Effector memory CD8-positive, alpha-beta T cell (primary cell): ENCODE data around the gene PADI6.

Experiments
- ATAC-seq: fragments of 150-1000 bp; cut with Tn5 transposase; replicated peaks from 2 replicates; pipeline ENCODE4 v1.10.0; 2021; ENCODE audit warnings: mild to moderate bottlenecking, moderate library complexity
- DNase-seq, 3 experiments: peaks; one replicate each; pipeline ENCODE4 v3.0.0; 2021
- H3K27ac Mint-ChIP-seq, 2 donors: one replicate each; pipeline ENCODE4 v1.8.0; 2022; ENCODE audit warnings: mild to moderate bottlenecking in 2 of 2, mixed read lengths in 2 of 2, moderate library complexity in 2 of 2
- H3K27me3 Mint-ChIP-seq, 2 donors: one replicate each; pipeline ENCODE4 v1.8.0; 2022; ENCODE audit warnings: mixed read lengths in 2 of 2
- H3K36me3 Mint-ChIP-seq: one replicate; pipeline ENCODE4 v1.8.0; 2022; ENCODE audit warnings: mild to moderate bottlenecking, moderate library complexity, mixed read lengths; ENCODE audit not compliant: insufficient read depth
- H3K4me1 Mint-ChIP-seq, 2 donors: one replicate each; pipeline ENCODE4 v1.8.0; 2022; ENCODE audit warnings: low read depth in 2 of 2, mixed read lengths in 2 of 2
- H3K4me3 Mint-ChIP-seq, 2 donors: one replicate each; pipeline ENCODE4 v1.8.0; 2022; ENCODE audit warnings: mild to moderate bottlenecking in 2 of 2, mixed read lengths in 2 of 2, moderate library complexity in 2 of 2
- H3K9me3 Mint-ChIP-seq, 2 donors: one replicate each; pipeline ENCODE4 v1.8.0; 2022; ENCODE audit warnings: mixed read lengths in 2 of 2

Gene PADI6

DNA sequence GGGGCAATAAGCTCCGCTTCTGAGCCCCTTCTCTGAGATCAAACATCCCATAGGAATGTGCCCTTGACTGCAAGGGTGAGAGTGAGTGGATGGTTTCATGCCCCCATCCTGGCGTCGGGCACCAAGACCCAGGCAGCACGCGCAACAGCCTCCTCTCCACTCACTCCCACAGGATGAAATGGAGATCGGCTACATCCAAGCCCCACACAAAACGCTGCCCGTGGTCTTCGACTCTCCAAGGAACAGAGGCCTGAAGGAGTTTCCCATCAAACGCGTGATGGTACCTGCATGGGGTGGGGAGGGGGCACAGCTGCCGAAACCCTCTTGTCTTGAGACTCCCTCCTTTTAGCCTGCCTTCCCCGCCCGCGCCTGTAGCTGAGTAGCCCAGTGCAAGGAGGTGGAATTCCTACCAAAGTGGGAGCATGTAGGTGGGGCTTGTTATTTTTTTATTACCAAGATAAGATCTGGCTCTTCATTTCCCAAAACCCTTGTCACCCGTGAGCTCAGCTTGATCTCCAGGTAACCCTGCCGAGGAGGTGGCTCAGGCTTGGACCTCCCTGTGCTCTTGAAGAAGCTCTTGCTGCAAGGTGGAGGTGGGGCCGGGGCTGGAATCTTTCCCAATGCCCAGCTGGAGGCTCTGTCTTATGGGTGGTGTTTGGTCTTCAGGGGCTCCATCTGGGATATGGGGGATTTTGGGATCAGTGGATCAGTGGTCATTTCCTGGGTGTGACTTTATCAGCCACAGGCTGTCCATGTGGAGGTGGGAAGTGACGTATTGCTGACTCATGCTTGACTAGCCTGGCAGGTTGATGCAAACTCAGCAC is 24.0 kb upstream of the PADI6 start:
- peaks cover 0 to 1% of the 10 kb centered on the region in 2 donors for H3K4me1 Mint-ChIP-seq
- H3K9me3 Mint-ChIP-seq: no peaks in the 10 kb centered on the region

DNA sequence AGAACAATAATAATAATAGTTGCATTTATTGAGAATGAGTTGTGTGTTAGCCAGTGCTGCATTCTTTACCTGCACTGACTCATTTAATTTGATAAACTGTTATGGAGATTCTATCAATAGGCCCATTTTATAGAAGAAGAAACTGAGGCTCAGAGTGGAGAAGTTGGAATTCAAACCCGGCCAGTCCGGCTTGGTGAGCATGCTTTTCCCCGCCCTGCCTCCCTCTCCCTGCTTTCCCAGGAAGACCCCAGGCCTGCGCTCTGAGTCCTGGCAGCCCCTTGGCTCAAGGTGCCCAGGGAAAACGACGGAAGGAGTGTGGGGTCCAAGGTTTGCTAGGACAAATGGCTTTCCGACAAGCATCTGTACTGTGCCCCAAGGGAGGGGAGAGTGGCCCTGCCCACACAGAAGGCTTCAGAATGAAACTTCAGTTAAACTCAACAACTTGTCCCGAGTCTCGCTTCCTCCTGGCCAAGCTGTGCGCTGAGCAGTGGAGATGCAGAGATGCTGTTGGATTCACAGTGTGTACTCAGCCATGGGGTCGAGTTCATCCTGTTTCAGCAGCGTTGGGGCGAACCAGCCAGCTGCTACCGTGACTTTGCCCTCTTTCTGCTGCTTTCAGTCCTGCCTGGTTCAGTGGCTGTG is 23.3 kb upstream of the PADI6 start:
- H3K27me3 Mint-ChIP-seq: peaks cover 40 to 59% of the 10 kb centered on the region in 2 donors
- no peak for DNase-seq
- ATAC-seq: no peak
- H3K27ac Mint-ChIP-seq: no peak overlapping the region
- H3K4me1 Mint-ChIP-seq: peaks cover 0 to 1% of the 10 kb centered on the region in 2 donors
- no peak overlapping the region for H3K4me3 Mint-ChIP-seq
- H3K9me3 Mint-ChIP-seq: no peaks in the 10 kb centered on the region
- no peaks in the 10 kb centered on the region for H3K36me3 Mint-ChIP-seq

More for the DNA sequence above, 24.0 kb upstream of the PADI6 start:
- DNase-seq: no peak
- Mint-ChIP-seq H3K4me3 (no peak overlapping the region), H3K27me3 (peaks cover 37 to 53% of the 10 kb centered on the region in 2 donors), H3K36me3 (no peaks in the 10 kb centered on the region), H3K27ac (no peak overlapping the region)
- ATAC-seq: no peak

- Mint-ChIP-seq H3K4me1 (peaks cover 0 to 1% of the 10 kb centered on the region in 2 donors), H3K27me3 (peaks cover 46 to 59% of the 10 kb centered on the region in 2 donors), H3K9me3 (no peaks in the 10 kb centered on the region), H3K4me3 (no peak overlapping the region), H3K36me3 (no peaks in the 10 kb centered on the region), H3K27ac (no peak overlapping the region)
- DNase-seq (no peak), ATAC-seq (no peak)
These were observed 21.9 kb upstream of the PADI6 start for GRCh38 chr1:17350083-17350482.

GRCh38 chr1:17350928-17351446 is 21.0 kb upstream of the PADI6 start:
- no peaks in the 10 kb centered on the region for H3K9me3 Mint-ChIP-seq
- no peak for ATAC-seq
- no peaks in the 10 kb centered on the region for H3K36me3 Mint-ChIP-seq
- DNase-seq: no peak
- no peak overlapping the region for H3K27ac Mint-ChIP-seq
- peaks cover 0 to 5% of the 10 kb centered on the region in 2 donors for H3K4me1 Mint-ChIP-seq
- no peak overlapping the region for H3K4me3 Mint-ChIP-seq
- H3K27me3 Mint-ChIP-seq: peaks cover 47 to 54% of the 10 kb centered on the region in 2 donors

GRCh38 chr1:17351598-17352324 is 20.2 kb upstream of the PADI6 start:
- no peak for ATAC-seq
- H3K36me3 Mint-ChIP-seq: no peaks in the 10 kb centered on the region
- DNase-seq: no peak
- H3K27me3 Mint-ChIP-seq: peaks cover 42 to 57% of the 10 kb centered on the region in 2 donors
- H3K27ac Mint-ChIP-seq: no peak overlapping the region
- H3K9me3 Mint-ChIP-seq: no peaks in the 10 kb centered on the region
- H3K4me1 Mint-ChIP-seq: peaks cover 0 to 6% of the 10 kb centered on the region in 2 donors
- H3K4me3 Mint-ChIP-seq: no peak overlapping the region

- no peaks in the 10 kb centered on the region for H3K9me3 Mint-ChIP-seq
- peaks cover 40 to 59% of the 10 kb centered on the region in 2 donors for H3K27me3 Mint-ChIP-seq
- no peaks in the 10 kb centered on the region for H3K36me3 Mint-ChIP-seq
- ATAC-seq (no peak), DNase-seq (no peak)
- no peak overlapping the region for H3K27ac Mint-ChIP-seq
- H3K4me3 Mint-ChIP-seq: no peak overlapping the region
- H3K4me1 Mint-ChIP-seq: peaks cover 0 to 6% of the 10 kb centered on the region in 2 donors
These were observed 19.5 kb upstream of the PADI6 start for GRCh38 chr1:17352419-17352909.

- no peak overlapping the region for H3K27ac Mint-ChIP-seq
- DNase-seq: no peak
- H3K9me3 Mint-ChIP-seq: no peaks in the 10 kb centered on the region
These were observed 16.1 kb upstream of the PADI6 start for GRCh38 chr1:17355898-17356297.

GRCh38 chr1:17356387-17357026 is 15.5 kb upstream of the PADI6 start:
- Mint-ChIP-seq H3K27me3 (peaks cover 30 to 38% of the 10 kb centered on the region in 2 donors), H3K4me1 (peaks cover 0 to 5% of the 10 kb centered on the region in 2 donors), H3K4me3 (no peak overlapping the region), H3K36me3 (no peaks in the 10 kb centered on the region), H3K27ac (no peak overlapping the region), H3K9me3 (no peaks in the 10 kb centered on the region)
- DNase-seq: no peak
- no peak for ATAC-seq

More at GRCh38 chr1:17355898-17356297, 16.1 kb upstream of the PADI6 start:
- ATAC-seq: no peak
- no peaks in the 10 kb centered on the region for H3K36me3 Mint-ChIP-seq
- H3K4me3 Mint-ChIP-seq: no peak overlapping the region
- H3K4me1 Mint-ChIP-seq: peaks cover 0 to 5% of the 10 kb centered on the region in 2 donors
- peaks cover 28 to 36% of the 10 kb centered on the region in 2 donors for H3K27me3 Mint-ChIP-seq

DNA sequence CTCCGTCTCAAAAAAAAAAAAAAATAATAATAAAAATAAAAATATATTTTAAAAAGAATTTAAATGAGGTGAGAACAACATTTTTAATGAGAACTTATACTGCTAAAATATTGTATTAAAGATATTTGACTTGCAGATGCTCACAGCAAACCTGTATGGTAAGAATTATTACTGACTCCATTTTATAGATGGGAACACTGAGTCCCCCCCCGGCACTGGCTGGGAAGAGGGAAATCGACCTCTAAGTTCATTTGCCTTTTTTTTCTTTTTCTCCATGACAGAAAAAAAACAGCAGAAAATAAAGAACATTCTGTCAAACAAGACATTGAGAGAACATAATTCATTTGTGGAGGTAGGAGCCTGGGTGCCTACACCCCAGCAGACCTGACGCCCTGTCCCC is 13.4 kb upstream of the PADI6 start:
- peaks cover 0 to 5% of the 10 kb centered on the region in 2 donors for H3K4me1 Mint-ChIP-seq
- no peak overlapping the region for H3K27ac Mint-ChIP-seq

GRCh38 chr1:17359031-17359430 is 13.0 kb upstream of the PADI6 start:
- peaks cover 0 to 5% of the 10 kb centered on the region in 2 donors for H3K4me1 Mint-ChIP-seq
- no peak overlapping the region for H3K4me3 Mint-ChIP-seq
- no peak overlapping the region for H3K27ac Mint-ChIP-seq
- ATAC-seq (no peak), DNase-seq (no peak)
- no peaks in the 10 kb centered on the region for H3K36me3 Mint-ChIP-seq
- no peaks in the 10 kb centered on the region for H3K9me3 Mint-ChIP-seq
- peaks cover 29 to 34% of the 10 kb centered on the region in 2 donors for H3K27me3 Mint-ChIP-seq

More for the DNA sequence above, 13.4 kb upstream of the PADI6 start:
- Mint-ChIP-seq H3K27me3 (peaks cover 25 to 30% of the 10 kb centered on the region in 2 donors), H3K4me3 (no peak overlapping the region), H3K9me3 (no peaks in the 10 kb centered on the region), H3K36me3 (no peaks in the 10 kb centered on the region)
- DNase-seq (no peak), ATAC-seq (no peak)

DNA sequence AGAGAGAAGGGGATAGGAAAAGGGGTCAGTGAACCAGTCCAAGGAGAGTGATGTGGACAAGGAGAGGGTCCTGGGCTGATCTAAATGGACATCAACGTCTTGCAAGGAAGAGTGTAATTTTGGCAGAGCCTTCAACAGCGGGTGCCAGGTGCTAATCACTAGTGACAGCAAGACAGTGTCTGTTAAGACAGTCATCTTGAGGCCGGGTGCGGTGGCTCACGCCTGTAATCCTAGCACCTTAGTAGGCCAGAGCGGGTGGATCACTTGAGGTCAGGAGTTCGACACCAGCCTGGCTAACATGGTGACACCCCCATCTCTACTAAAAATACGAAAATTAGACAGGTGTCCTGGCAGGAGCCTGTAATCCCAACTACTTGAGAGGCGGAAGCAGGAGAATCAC is 12.2 kb upstream of the PADI6 start:
- ATAC-seq: no peak
- H3K36me3 Mint-ChIP-seq: no peaks in the 10 kb centered on the region
- DNase-seq: no peak
- peaks cover 26 to 39% of the 10 kb centered on the region in 2 donors for H3K27me3 Mint-ChIP-seq
- no peaks in the 10 kb centered on the region for H3K9me3 Mint-ChIP-seq
- no peak overlapping the region for H3K4me3 Mint-ChIP-seq
- H3K4me1 Mint-ChIP-seq: peaks cover 0 to 5% of the 10 kb centered on the region in 2 donors
- H3K27ac Mint-ChIP-seq: no peak overlapping the region

DNA sequence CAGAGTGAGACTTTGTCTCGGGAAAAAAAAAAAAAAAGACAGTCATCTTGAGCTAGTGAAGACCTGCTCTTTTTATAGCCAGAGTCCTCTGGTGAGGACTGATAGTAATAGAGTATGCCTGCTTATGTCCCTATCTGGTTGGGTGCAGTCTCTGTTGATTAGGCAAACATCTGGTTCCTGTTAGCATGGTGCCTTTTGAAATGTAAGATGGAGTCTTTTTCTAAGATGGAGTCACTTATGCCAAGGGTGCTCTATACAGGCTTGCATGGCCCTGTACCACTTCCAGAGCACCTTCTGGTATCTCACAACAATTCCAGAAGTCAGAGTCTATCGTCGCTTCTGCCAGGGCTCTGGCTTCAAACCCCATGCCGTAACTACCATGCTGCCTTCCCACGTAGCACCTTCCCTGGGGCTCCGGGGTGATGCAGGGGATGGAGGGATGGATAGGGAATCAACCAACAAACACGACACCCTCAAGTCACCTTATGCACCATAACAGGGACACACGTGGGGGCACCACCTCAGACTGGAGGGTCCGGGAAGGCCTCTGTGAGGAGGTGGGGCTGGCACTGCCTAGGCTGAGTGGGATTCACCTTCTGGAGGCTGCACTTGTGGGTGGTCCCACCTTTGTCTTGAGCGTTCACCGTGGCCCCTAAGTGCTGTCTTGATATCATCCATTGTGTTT is 11.6 kb upstream of the PADI6 start:
- Mint-ChIP-seq H3K36me3 (no peaks in the 10 kb centered on the region), H3K9me3 (no peaks in the 10 kb centered on the region), H3K27me3 (peaks cover 23 to 41% of the 10 kb centered on the region in 2 donors), H3K4me3 (no peak overlapping the region), H3K4me1 (peaks cover 0 to 5% of the 10 kb centered on the region in 2 donors), H3K27ac (no peak overlapping the region)
- no peak for DNase-seq
- no peak for ATAC-seq
